ENCODE results near the gene PROSER3. TPM values are rescaled to one million over a fixed set of nuclear protein-coding genes. Genes with fewer than 3 reads are reported as not detected.

Gene PROSER3
- total and polyA plus RNA-seq, 9 of the 15 experiments (the other 6 are each of a cell fraction or from before 2014, with no cell fraction given), result 1.0 to 39.5 (median 5.1) TPM

GRCh38 chr19:35716801-35717664 is 40.9 kb upstream of the PROSER3 start (continued):
- TF ChIP-seq CUX1 (CRISPR knock-in tag; IDR thresholded peaks at IDR 0.05) (no peak), CREBBP (IDR thresholded peaks at IDR 0.05; ENCODE audit: low read depth, low read length) (no peak), SIRT6 (IDR thresholded peaks at IDR 0.05; ENCODE audit: low read depth, low read length) (no peak), BRD9 (IDR thresholded peaks at IDR 0.05; ENCODE audit: low read depth, partially characterized antibody) (peak; percentile 36), ETS1 (conservative IDR thresholded peaks at IDR 0.05; ENCODE audit: control insufficient read depth, low read depth, low read length) (peak; percentile 99), PHF21A (IDR thresholded peaks at IDR 0.05; ENCODE audit: borderline replicate concordance, low read depth) (peak; percentile 70; the same call in 1 of the 2 replicates), STAG1 (CRISPR knock-in tag; IDR thresholded peaks at IDR 0.05; ENCODE audit: borderline replicate concordance) (peak; percentile 93), ZNF354B (CRISPR knock-in tag; IDR thresholded peaks at IDR 0.05) (no peak), IFI16 (CRISPR knock-in tag; IDR thresholded peaks at IDR 0.05) (no peak), ZNF77 (CRISPR knock-in tag; IDR thresholded peaks at IDR 0.05) (no peak), NR2C1 (IDR thresholded peaks at IDR 0.05) (peak; percentile 52; the same call in 1 of the 2 replicates), NR2C1 (tag; IDR thresholded peaks at IDR 0.05) (peak; percentile 89), ATF4 (CRISPR knock-in tag; IDR thresholded peaks at IDR 0.05) (no peak), CBX5 (IDR thresholded peaks at IDR 0.05; ENCODE audit: borderline replicate concordance, low read depth) (no peak), NR3C1 (CRISPR knock-in tag; IDR thresholded peaks at IDR 0.05) (no peak), DNMT1 (IDR thresholded peaks at IDR 0.05) (no peak), ELF4 (CRISPR knock-in tag; IDR thresholded peaks at IDR 0.05) (no peak), ZNF780A (CRISPR knock-in tag; IDR thresholded peaks at IDR 0.05) (no peak), TAF15 (IDR thresholded peaks at IDR 0.05; ENCODE audit: low read depth, low read length) (no peak), ZFP36 (IDR thresholded peaks at IDR 0.05; ENCODE audit: low read depth, low read length, partially characterized antibody) (no peak), NR4A1 (CRISPR knock-in tag; IDR thresholded peaks at IDR 0.05) (no peak), NR4A1 (tag; IDR thresholded peaks at IDR 0.05) (no peak), RBM39 (optimal IDR thresholded peaks at IDR 0.05; ENCODE audit: low read depth, low read length) (no peak)

All from K562 (cell line).